ENCODE measurements around the gene LRRFIP1. TPM values are rescaled to one million over a fixed set of nuclear protein-coding genes. Genes with fewer than 3 reads are reported as not detected.
"Not testable (repeated sequence)": the region's sequence is repeated elsewhere in the genome, so short reads cannot be mapped to it uniquely, and the experiment has no call there.

Gene LRRFIP1
- total RNA-seq, 1 donor from 2014 or later: 216 TPM

DNA sequence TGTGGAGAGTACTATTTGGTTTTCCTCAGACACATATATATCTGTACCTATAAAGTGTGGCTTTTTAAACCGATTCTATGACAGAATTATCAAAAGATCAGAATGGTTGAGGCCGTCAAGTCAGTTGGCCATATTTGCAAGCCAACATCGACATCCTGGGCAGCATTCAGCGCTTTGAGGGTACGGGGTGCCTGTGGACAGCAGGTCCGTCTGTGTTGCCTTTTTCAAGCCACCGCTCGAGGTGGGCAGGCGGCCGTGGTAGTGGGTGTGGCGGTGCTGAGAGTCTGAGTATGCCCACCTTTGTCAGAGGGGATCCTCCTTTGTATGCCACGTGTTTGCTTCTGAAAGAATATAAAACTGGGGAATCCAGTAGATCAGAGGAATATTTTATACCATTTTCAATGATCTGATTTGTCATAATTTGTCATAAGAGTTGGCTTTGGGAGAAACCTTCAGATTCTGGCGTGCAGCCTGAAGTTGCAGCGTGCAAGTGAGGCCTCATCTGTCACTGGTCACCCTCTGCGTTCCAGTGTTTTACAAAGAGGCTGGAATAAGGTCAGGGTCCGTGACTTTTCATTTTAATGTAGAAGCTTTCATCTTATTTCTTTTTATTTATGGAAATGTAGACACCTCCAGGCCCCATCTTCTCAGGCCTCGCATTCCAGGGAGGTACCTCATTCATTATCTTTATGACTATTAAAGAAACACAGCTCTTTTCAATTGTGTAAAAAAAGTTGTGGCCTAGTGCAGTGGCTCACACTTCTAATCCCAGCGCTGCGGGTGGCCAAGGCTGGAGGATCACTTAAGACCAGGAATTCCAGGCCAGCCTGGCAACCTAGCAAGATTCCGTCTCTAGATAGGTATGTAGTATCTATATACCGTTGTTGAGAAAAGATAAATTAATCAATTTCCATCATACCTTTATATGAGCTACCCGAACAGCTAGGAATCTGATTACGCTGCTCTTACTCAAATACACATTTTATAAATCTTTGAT lies 133.4 kb downstream of the LRRFIP1 start:
- no peaks in the 10 kb centered on the region for H3K27me3 Mint-ChIP-seq
- no peaks in the 10 kb centered on the region for H3K9me3 Mint-ChIP-seq
- H3K4me3 Mint-ChIP-seq: no peak overlapping the region
- peaks cover 5% of the 10 kb centered on the region for H3K4me1 Mint-ChIP-seq
- no peak for DNase-seq
- H3K27ac Mint-ChIP-seq: no peak overlapping the region
- peaks cover 62% of the 10 kb centered on the region for H3K36me3 Mint-ChIP-seq (ENCODE audit: low read depth)
- intact Hi-C loops (cut with micrococcal nuclease): no loop called here

DNA sequence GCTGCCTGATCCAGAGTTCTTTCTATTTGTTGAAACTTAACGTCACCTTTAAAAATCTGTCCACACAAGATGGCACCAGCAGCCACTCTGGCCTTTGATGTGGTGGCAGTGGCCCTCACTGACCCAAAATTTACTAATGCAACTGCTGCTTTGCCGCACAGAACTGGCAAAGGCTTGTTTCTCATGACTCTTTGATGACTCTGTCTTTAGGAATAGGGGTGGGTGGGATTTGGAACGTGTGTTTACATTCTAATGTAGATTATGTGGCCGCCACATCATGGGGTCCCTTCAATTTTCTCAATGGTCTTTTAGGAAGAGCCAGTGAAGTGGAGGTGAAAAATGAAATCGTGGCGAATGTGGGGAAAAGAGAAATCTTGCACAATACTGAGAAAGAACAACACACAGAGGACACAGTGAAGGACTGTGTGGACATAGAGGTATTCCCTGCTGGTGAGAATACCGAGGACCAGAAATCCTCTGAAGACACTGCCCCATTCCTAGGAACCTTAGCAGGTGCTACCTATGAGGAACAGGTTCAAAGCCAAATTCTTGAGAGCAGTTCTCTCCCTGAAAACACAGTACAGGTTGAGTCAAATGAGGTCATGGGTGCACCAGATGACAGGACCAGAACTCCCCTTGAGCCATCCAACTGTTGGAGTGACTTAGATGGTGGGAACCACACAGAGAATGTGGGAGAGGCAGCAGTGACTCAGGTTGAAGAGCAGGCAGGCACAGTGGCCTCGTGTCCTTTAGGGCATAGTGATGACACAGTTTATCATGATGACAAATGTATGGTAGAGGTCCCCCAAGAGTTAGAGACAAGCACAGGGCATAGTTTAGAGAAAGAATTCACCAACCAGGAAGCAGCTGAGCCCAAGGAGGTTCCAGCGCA lies 135.2 kb downstream of the LRRFIP1 start:
- H3K4me3 Mint-ChIP-seq; DNase-seq; intact Hi-C loops (cut with micrococcal nuclease); H3K27me3 Mint-ChIP-seq; H3K9me3 Mint-ChIP-seq; H3K4me1 Mint-ChIP-seq: not testable (repeated sequence)
- Mint-ChIP-seq H3K36me3 (ENCODE audit: low read depth) (peaks cover 61% of the 10 kb centered on the region), H3K27ac (peak overlapping the region; percentile 34)

DNA sequence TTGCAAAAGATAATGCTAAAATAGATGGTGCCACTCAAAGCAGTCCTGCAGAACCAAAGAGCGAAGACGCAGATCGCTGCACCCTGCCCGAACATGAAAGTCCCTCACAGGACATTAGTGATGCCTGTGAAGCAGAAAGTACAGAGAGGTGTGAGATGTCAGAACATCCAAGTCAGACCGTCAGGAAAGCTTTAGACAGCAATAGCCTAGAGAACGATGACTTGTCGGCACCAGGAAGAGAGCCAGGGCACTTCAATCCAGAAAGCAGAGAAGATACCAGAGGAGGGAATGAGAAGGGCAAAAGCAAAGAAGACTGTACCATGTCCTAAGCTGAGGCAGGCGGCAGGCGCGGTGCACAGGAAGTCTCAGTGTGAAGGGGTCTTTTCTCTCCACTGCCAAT lies 136.4 kb downstream of the LRRFIP1 start:
- no peaks in the 10 kb centered on the region for H3K27me3 Mint-ChIP-seq
- no peak for DNase-seq
- H3K4me1 Mint-ChIP-seq: peaks cover 5% of the 10 kb centered on the region
- intact Hi-C loops (cut with micrococcal nuclease): no loop called here
- H3K4me3 Mint-ChIP-seq: no peak overlapping the region
- H3K9me3 Mint-ChIP-seq: no peaks in the 10 kb centered on the region
- H3K27ac Mint-ChIP-seq: peak overlapping the region; percentile 51
- H3K36me3 Mint-ChIP-seq (ENCODE audit: low read depth): peaks cover 61% of the 10 kb centered on the region

DNA sequence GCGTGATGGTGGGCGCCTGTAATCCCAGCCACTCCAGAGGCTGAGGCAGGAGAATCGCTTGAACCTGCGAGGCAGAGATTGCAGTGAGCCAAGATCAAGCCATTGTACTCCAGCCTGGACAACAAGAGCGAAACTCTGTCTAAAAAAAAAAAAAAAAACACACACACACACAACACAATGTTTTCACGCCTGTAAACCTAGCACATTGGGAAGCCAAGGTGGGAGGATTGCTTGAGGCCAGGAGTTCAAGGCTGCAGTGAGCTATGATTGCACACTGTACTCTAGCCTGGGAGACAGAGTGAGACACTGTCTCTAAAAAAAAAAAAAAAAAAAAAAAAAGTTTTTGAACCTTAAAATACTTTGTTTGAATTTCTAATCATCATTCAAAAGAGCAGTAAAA lies 137.7 kb downstream of the LRRFIP1 start:
- H3K27ac Mint-ChIP-seq; H3K9me3 Mint-ChIP-seq; H3K4me3 Mint-ChIP-seq; H3K27me3 Mint-ChIP-seq; DNase-seq; intact Hi-C loops (cut with micrococcal nuclease); H3K4me1 Mint-ChIP-seq: not testable (repeated sequence)
- H3K36me3 Mint-ChIP-seq (ENCODE audit: low read depth): peaks cover 61% of the 10 kb centered on the region

DNA sequence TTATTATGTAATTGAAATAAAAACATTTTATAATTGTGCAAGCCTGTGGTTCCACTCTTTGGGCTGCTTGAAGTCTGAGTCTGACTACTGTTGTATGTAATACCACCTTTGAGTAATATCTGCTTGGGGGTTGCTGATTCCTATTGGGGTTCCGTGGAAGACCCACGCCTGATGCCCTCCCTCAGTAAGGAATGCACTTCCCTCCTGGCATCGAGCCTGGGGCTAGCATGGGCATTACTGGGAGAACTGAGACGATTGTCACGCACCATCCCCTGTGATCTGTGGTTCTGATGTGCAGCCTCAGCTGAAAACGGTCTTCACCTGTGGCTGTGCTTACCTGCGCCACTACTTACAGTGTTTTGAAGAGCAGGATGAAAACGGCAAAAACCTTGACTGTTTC lies 138.5 kb downstream of the LRRFIP1 start:
- DNase-seq: no peak
- Mint-ChIP-seq H3K36me3 (ENCODE audit: low read depth) (peaks cover 62% of the 10 kb centered on the region), H3K4me3 (no peak overlapping the region), H3K27ac (no peak overlapping the region), H3K4me1 (peaks cover 5% of the 10 kb centered on the region), H3K27me3 (no peaks in the 10 kb centered on the region), H3K9me3 (no peaks in the 10 kb centered on the region)
- intact Hi-C loops (cut with micrococcal nuclease): no loop called here

DNA sequence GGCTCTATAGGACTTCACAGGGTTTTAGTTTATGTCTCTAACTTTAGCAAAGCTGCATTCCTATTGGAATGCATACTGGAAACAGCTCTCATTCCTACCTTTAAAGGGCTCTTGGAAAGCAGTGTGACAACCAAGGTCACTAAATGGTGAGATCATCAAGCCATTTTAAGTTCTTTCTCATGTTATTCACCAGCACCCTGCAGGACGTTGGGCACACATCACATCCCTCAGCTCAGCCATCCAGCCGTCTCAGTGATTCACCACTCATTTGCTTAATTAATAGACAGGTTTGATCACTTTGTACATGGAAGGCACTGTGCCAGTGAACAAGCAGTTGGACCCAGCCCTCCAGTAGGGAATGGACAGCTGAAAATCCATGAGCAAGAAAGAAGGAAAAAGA lies 139.0 kb downstream of the LRRFIP1 start:
- no peaks in the 10 kb centered on the region for H3K27me3 Mint-ChIP-seq
- H3K36me3 Mint-ChIP-seq (ENCODE audit: low read depth): peaks cover 63% of the 10 kb centered on the region
- intact Hi-C loops (cut with micrococcal nuclease): no loop called here
- H3K4me1 Mint-ChIP-seq: peaks cover 5% of the 10 kb centered on the region
- H3K27ac Mint-ChIP-seq: no peak overlapping the region
- no peak for DNase-seq
- H3K4me3 Mint-ChIP-seq: no peak overlapping the region
- no peaks in the 10 kb centered on the region for H3K9me3 Mint-ChIP-seq

DNA sequence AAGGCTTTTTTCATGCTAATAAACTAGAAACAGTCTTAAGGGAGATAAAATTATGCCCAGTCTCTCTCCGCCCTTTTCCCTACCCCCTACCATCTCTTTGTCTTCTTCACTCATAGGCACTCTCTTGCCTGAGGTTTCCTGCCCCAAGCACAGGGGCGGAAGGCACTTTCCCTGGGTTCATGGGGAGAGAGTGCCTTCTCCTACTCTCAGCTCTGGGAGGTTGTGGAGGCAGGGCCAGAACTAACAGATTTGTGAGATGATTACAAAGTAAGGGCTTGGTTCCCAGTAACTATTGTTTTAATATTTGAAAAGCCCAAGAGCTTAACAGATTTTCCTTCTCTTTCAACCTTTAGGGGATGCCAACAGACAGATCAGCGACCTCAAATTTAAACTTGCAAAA lies 145.1 kb downstream of the LRRFIP1 start:
- Mint-ChIP-seq H3K27me3 (no peaks in the 10 kb centered on the region), H3K27ac (peak overlapping the region; percentile 48), H3K4me1 (peaks cover 2% of the 10 kb centered on the region), H3K9me3 (no peaks in the 10 kb centered on the region), H3K4me3 (no peak overlapping the region), H3K36me3 (ENCODE audit: low read depth) (peaks cover 69% of the 10 kb centered on the region)
- intact Hi-C loops (cut with micrococcal nuclease): no loop called here
- DNase-seq: no peak

DNA sequence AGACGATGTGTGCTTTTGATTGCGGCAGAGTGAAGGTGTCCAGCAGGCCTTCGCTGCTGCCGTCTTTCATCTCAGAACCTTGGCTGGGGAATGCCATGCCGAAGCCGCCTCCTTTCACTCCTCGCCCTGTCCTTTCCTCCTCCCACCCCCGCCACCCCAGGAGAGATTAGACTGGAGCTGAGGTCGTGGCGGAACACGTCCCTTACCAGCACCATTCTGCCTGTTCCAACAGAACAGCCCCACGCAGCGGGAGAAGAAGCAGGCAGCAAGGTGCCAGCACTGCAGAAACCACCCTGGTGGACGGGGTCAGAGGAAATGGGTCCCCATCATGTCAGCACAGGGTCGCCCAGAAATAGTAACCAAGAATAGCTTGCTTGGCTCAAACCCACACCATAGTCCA lies 146.4 kb downstream of the LRRFIP1 start:
- DNase-seq: no peak
- Mint-ChIP-seq H3K9me3 (no peaks in the 10 kb centered on the region), H3K36me3 (ENCODE audit: low read depth) (peaks cover 73% of the 10 kb centered on the region), H3K4me3 (no peak overlapping the region), H3K4me1 (peaks cover 2% of the 10 kb centered on the region), H3K27ac (no peak overlapping the region), H3K27me3 (no peaks in the 10 kb centered on the region)
- intact Hi-C loops (cut with micrococcal nuclease): loop anchor here (2.0 kb wide), 1 partner anchor 193 kb away; no protein-coding TSS in a partner anchor

DNA sequence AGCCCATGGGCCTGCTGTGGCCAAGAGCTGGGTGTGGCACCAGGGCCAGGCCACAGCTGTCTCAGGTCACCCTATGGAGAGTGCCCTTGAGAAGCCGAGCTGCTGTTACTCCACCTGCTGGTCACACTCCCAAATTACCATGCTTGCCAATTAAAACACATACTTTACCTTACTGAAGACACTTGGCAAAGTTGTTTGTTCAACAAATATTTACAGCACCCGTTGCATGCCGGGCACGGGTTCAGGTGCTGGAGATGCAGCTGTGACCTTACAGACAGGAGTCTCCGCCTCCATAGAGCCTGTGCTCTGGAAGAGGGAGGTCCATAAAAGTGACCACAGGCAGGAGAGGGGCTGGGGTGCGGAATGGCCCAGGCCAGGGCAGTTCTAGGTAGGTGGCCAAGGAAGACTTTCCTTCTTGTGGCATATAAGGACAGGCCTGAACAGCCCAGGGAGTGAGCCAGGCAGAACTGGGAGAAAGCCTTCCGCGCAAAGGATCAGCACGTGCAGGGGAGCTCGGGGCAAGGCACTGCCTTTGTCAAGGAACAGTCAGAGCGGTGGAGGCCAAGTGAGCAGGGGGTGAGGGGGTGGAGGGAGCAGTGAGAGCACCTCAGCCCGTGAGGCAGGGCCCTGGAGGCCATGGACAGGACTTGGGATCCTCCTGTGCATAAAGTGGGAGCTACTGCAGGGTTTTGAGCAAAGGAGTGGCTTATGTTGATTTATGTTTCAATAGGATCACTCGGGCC lies 147.6 kb downstream of the LRRFIP1 start:
- DNase-seq: peak; percentile 83
- H3K36me3 Mint-ChIP-seq (ENCODE audit: low read depth): peaks cover 74% of the 10 kb centered on the region
- no peak overlapping the region for H3K4me3 Mint-ChIP-seq
- intact Hi-C loops (cut with micrococcal nuclease): loop anchor here (2.0 kb wide), 1 partner anchor 194 kb away; no protein-coding TSS in a partner anchor
- no peaks in the 10 kb centered on the region for H3K9me3 Mint-ChIP-seq
- H3K4me1 Mint-ChIP-seq: peaks cover 2% of the 10 kb centered on the region
- H3K27ac Mint-ChIP-seq: no peak overlapping the region
- no peaks in the 10 kb centered on the region for H3K27me3 Mint-ChIP-seq

DNA sequence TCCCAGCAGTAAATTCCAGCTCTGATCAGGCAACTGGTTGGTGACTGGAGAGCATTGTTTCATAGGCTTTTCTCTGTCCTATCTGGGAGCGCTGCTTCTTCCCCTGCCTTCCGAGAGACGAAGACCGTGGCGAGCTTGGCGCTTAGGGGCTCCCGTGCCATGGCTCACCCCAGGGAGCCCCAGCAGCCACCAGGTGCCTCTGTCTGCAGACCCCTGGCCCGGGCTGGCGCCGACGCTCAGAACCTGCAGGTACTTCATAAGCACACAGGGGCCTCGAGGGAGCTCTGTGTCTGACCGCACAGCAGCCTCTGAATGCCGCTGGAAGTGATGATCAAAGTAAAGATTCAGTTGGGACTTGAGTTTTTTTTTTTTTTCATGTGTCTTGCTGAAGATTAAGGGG lies 152.1 kb downstream of the LRRFIP1 start:
- Mint-ChIP-seq H3K36me3 (ENCODE audit: low read depth) (peaks cover 81% of the 10 kb centered on the region), H3K27ac (no peak overlapping the region), H3K27me3 (no peaks in the 10 kb centered on the region), H3K4me1 (no peaks in the 10 kb centered on the region), H3K9me3 (no peaks in the 10 kb centered on the region), H3K4me3 (no peak overlapping the region)
- intact Hi-C loops (cut with micrococcal nuclease): no loop called here
- no peak for DNase-seq

DNA sequence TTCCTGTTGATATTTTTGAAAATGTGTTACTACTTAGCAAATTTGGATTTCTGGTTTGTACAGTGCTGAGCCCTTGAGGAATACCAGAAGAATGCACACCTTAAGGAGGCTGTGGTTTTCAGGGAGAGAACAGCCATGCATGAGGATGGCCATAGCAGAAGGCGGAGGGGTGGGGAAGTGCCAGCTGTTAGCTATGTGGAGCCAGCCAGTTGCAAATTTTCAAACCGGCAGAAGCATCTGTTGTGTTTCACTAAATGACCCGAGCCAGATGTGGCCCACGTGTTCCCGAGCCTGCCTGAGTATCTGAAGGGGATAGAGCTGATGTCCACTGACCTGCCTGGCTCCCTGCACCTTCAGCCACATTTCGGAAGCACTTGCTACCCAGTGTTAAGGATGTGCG lies 154.8 kb downstream of the LRRFIP1 start:
- no peak for DNase-seq
- Mint-ChIP-seq H3K4me1 (no peaks in the 10 kb centered on the region), H3K9me3 (peaks cover 3% of the 10 kb centered on the region), H3K27ac (no peak overlapping the region), H3K4me3 (no peak overlapping the region), H3K27me3 (no peaks in the 10 kb centered on the region), H3K36me3 (ENCODE audit: low read depth) (peaks cover 78% of the 10 kb centered on the region)
- intact Hi-C loops (cut with micrococcal nuclease): no loop called here

DNA sequence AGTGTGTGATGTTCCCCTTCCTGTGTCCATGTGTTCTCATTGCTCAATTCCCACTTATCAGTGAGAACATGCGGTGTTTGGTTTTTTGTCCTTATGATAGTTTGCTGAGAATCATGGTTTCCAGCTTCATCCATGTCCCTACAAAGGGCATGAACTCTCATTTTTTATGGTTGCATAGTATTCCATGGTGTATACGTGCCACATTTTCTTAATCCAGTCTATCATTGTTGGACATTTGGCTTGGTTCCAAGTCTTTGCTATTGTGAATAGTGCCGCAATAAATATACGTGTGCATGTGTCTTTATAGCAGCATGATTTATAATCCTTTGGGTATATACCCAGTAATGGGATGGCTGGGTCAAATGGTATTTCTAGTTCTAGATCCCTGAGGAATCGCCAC lies 156.3 kb downstream of the LRRFIP1 start:
- H3K27me3 Mint-ChIP-seq; H3K4me1 Mint-ChIP-seq; H3K9me3 Mint-ChIP-seq; H3K27ac Mint-ChIP-seq; H3K4me3 Mint-ChIP-seq; DNase-seq; intact Hi-C loops (cut with micrococcal nuclease): not testable (repeated sequence)
- H3K36me3 Mint-ChIP-seq (ENCODE audit: low read depth): peaks cover 70% of the 10 kb centered on the region

DNA sequence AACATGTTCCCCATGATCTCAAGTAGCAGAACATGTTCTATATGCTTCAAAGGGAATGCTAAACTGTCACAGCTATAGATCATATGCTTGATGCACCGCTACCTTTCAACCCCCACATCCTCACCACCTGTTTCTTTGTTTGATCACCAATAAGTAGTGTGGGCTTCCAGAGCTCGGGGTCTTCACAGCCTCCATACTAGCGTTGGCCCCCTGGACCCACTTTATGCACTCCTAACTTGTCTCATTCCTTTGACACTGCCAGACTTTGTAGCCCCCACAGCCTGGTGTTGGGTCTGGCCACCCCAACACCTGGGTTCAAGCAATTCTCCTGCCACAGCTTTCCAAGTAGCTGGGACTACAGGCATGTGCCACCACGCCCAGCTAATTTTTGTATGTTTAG lies 159.5 kb downstream of the LRRFIP1 start:
- Mint-ChIP-seq H3K36me3 (ENCODE audit: low read depth) (peaks cover 46% of the 10 kb centered on the region), H3K27ac (no peak overlapping the region)

More for the DNA sequence above, 159.5 kb downstream of the LRRFIP1 start:
- no peak for DNase-seq
- H3K4me1 Mint-ChIP-seq: peaks cover 4% of the 10 kb centered on the region
- H3K27me3 Mint-ChIP-seq: no peaks in the 10 kb centered on the region
- intact Hi-C loops (cut with micrococcal nuclease): no loop called here
- no peak overlapping the region for H3K4me3 Mint-ChIP-seq
- H3K9me3 Mint-ChIP-seq: peaks cover 3% of the 10 kb centered on the region
